Measurements from ENCODE around the gene RRP1B.

Gene RRP1B, protein sequence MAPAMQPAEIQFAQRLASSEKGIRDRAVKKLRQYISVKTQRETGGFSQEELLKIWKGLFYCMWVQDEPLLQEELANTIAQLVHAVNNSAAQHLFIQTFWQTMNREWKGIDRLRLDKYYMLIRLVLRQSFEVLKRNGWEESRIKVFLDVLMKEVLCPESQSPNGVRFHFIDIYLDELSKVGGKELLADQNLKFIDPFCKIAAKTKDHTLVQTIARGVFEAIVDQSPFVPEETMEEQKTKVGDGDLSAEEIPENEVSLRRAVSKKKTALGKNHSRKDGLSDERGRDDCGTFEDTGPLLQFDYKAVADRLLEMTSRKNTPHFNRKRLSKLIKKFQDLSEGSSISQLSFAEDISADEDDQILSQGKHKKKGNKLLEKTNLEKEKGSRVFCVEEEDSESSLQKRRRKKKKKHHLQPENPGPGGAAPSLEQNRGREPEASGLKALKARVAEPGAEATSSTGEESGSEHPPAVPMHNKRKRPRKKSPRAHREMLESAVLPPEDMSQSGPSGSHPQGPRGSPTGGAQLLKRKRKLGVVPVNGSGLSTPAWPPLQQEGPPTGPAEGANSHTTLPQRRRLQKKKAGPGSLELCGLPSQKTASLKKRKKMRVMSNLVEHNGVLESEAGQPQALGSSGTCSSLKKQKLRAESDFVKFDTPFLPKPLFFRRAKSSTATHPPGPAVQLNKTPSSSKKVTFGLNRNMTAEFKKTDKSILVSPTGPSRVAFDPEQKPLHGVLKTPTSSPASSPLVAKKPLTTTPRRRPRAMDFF

DNA sequence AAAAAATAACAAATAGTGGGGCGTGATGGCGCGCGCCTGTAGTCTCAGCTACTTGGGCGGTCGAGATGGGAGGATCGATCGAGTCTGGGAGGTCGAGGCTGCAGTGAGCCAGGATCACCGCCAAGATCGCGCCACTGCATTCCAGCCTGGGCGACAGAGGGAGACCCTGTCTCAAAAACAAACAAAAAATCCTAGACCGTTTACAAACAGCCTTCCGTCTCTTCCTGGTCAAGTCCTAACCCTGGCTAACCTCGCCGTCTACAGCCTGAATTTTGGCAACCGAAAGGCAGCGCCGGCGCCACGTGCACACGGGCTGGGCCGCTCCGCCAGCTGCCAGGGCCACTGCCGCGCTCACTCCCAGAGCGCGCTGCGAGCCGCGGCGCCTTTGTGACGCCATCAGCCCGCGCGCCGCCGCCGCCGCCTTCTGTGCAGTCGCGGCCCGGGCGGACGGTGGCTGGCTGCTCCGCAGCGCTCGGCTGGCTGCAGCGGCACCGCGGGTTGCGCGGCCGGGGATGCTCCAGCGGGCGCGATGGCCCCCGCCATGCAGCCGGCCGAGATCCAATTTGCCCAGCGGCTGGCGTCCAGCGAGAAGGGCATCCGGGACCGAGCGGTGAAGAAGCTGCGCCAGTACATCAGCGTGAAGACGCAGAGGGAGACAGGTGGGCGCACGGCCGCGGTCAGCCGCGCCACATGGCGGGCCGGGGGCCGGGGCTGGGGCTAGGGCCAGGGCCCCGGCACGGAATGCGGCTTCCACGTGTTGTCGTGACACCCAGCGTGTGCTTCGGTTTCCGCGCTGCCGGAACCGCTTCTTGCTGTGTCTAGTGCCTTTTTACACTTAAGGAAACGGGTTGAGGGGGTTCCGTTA is at the start of gene RRP1B, which contains the start of gene HSF2BP:
RRP1B (plus strand) TSS at position 425 of the 865 bp plus-strand sequence; CDS start at position 530, 105 bp downstream.
HSF2BP (minus strand) TSS at position 353 of the 865 bp plus-strand sequence. CDS start 1,392 bp downstream, outside the sequence.
- peak; percentile 93 for ATAC-seq
- TF ChIP-seq ZFP3 (CRISPR knock-in tag; IDR thresholded peaks at IDR 0.05) (no peak), ARNTL (CRISPR knock-in tag; IDR thresholded peaks at IDR 0.05; ENCODE audit: borderline replicate concordance, low read depth) (no peak), GLIS3 (CRISPR knock-in tag; IDR thresholded peaks at IDR 0.05) (no peak), CSDC2 (CRISPR knock-in tag; IDR thresholded peaks at IDR 0.05) (0 out of 2 replicates have a peak, but pooled peaks have one; percentile 70), PPARA (CRISPR knock-in tag; IDR thresholded peaks at IDR 0.05; ENCODE audit: borderline replicate concordance) (peak; percentile 50; the same call in 1 of the 2 replicates), ZNF8 (CRISPR knock-in tag; IDR thresholded peaks at IDR 0.05) (0 out of 2 replicates have a peak, but pooled peaks have one; percentile 25), BACH2 (CRISPR knock-in tag; IDR thresholded peaks at IDR 0.05; ENCODE audit: borderline replicate concordance) (no peak), ZC3H10 (CRISPR knock-in tag; IDR thresholded peaks at IDR 0.05) (no peak), TOX (CRISPR knock-in tag; IDR thresholded peaks at IDR 0.05; ENCODE audit: borderline replicate concordance) (no peak), ZFP30 (CRISPR knock-in tag; IDR thresholded peaks at IDR 0.05) (no peak), ISL1 (CRISPR knock-in tag; IDR thresholded peaks at IDR 0.05) (no peak), OSR1 (CRISPR knock-in tag; IDR thresholded peaks at IDR 0.05) (no peak), ZNF565 (CRISPR knock-in tag; conservative IDR thresholded peaks at IDR 0.05; ENCODE audit: low read depth) (no peak; the same call in 1 of the 2 replicates), ESRRG (CRISPR knock-in tag; IDR thresholded peaks at IDR 0.05) (no peak), SNAI2 (CRISPR knock-in tag; IDR thresholded peaks at IDR 0.05) (no peak), TCF4 (CRISPR knock-in tag; IDR thresholded peaks at IDR 0.05; ENCODE audit: borderline replicate concordance) (no peak), RARB (CRISPR knock-in tag; IDR thresholded peaks at IDR 0.05) (no peak), ZNF70 (CRISPR knock-in tag; IDR thresholded peaks at IDR 0.05) (no peak)
- TF ChIP-seq, protein P1, sequence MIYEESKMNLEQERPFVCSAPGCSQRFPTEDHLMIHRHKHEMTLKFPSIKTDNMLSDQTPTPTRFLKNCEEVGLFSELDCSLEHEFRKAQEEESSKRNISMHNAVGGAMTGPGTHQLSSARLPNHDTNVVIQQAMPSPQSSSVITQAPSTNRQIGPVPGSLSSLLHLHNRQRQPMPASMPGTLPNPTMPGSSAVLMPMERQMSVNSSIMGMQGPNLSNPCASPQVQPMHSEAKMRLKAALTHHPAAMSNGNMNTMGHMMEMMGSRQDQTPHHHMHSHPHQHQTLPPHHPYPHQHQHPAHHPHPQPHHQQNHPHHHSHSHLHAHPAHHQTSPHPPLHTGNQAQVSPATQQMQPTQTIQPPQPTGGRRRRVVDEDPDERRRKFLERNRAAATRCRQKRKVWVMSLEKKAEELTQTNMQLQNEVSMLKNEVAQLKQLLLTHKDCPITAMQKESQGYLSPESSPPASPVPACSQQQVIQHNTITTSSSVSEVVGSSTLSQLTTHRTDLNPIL (CRISPR knock-in tag; IDR thresholded peaks at IDR 0.05; ENCODE audit: low read depth) = no peak
- TF ChIP-seq, protein P2, sequence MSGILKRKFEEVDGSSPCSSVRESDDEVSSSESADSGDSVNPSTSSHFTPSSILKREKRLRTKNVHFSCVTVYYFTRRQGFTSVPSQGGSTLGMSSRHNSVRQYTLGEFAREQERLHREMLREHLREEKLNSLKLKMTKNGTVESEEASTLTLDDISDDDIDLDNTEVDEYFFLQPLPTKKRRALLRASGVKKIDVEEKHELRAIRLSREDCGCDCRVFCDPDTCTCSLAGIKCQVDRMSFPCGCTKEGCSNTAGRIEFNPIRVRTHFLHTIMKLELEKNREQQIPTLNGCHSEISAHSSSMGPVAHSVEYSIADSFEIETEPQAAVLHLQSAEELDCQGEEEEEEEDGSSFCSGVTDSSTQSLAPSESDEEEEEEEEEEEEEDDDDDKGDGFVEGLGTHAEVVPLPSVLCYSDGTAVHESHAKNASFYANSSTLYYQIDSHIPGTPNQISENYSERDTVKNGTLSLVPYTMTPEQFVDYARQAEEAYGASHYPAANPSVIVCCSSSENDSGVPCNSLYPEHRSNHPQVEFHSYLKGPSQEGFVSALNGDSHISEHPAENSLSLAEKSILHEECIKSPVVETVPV (CRISPR knock-in tag; IDR thresholded peaks at IDR 0.05) = no peak
- TF ChIP-seq, protein P3, sequence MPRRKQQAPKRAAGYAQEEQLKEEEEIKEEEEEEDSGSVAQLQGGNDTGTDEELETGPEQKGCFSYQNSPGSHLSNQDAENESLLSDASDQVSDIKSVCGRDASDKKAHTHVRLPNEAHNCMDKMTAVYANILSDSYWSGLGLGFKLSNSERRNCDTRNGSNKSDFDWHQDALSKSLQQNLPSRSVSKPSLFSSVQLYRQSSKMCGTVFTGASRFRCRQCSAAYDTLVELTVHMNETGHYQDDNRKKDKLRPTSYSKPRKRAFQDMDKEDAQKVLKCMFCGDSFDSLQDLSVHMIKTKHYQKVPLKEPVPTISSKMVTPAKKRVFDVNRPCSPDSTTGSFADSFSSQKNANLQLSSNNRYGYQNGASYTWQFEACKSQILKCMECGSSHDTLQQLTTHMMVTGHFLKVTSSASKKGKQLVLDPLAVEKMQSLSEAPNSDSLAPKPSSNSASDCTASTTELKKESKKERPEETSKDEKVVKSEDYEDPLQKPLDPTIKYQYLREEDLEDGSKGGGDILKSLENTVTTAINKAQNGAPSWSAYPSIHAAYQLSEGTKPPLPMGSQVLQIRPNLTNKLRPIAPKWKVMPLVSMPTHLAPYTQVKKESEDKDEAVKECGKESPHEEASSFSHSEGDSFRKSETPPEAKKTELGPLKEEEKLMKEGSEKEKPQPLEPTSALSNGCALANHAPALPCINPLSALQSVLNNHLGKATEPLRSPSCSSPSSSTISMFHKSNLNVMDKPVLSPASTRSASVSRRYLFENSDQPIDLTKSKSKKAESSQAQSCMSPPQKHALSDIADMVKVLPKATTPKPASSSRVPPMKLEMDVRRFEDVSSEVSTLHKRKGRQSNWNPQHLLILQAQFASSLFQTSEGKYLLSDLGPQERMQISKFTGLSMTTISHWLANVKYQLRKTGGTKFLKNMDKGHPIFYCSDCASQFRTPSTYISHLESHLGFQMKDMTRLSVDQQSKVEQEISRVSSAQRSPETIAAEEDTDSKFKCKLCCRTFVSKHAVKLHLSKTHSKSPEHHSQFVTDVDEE (CRISPR knock-in tag; IDR thresholded peaks at IDR 0.05) = peak; percentile 34; the same call in 1 of the 2 replicates
- TF ChIP-seq, protein P4, sequence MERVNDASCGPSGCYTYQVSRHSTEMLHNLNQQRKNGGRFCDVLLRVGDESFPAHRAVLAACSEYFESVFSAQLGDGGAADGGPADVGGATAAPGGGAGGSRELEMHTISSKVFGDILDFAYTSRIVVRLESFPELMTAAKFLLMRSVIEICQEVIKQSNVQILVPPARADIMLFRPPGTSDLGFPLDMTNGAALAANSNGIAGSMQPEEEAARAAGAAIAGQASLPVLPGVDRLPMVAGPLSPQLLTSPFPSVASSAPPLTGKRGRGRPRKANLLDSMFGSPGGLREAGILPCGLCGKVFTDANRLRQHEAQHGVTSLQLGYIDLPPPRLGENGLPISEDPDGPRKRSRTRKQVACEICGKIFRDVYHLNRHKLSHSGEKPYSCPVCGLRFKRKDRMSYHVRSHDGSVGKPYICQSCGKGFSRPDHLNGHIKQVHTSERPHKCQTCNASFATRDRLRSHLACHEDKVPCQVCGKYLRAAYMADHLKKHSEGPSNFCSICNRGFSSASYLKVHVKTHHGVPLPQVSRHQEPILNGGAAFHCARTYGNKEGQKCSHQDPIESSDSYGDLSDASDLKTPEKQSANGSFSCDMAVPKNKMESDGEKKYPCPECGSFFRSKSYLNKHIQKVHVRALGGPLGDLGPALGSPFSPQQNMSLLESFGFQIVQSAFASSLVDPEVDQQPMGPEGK (CRISPR knock-in tag; IDR thresholded peaks at IDR 0.05; ENCODE audit: borderline replicate concordance) = no peak
- TF ChIP-seq, protein P5, sequence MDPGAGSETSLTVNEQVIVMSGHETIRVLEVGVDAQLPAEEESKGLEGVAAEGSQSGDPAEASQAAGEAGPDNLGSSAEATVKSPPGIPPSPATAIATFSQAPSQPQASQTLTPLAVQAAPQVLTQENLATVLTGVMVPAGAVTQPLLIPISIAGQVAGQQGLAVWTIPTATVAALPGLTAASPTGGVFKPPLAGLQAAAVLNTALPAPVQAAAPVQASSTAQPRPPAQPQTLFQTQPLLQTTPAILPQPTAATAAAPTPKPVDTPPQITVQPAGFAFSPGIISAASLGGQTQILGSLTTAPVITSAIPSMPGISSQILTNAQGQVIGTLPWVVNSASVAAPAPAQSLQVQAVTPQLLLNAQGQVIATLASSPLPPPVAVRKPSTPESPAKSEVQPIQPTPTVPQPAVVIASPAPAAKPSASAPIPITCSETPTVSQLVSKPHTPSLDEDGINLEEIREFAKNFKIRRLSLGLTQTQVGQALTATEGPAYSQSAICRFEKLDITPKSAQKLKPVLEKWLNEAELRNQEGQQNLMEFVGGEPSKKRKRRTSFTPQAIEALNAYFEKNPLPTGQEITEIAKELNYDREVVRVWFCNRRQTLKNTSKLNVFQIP (CRISPR knock-in tag; IDR thresholded peaks at IDR 0.05; ENCODE audit: borderline replicate concordance, low read depth) = no peak

Measured in SK-N-SH treated with all-trans-retinoic acid at 6 μM for 48 hours (cell line).